Parathyroid adenoma (tissue), 2 donors: ENCODE data around the gene DOCK2.

Experiments
- H2AFZ ChIP-seq: fragments of 300-600 bp; sonication (generic); one replicate; pipeline ENCODE4 v1.7.0; 2017; ENCODE audit warnings: antibody characterized with exemption, mild to moderate bottlenecking
- H3K27ac ChIP-seq: fragments of 300-600 bp; sonication (generic); one replicate; pipeline ENCODE4 v1.7.0; 2017
- H3K27me3 ChIP-seq: fragments of 300-600 bp; sonication (generic); one replicate; pipeline ENCODE4 v1.7.0; 2017; ENCODE audit warnings: low read length; ENCODE audit not compliant: control insufficient read depth, insufficient read depth
- H3K36me3 ChIP-seq: fragments of 300-600 bp; sonication (generic); one replicate; pipeline ENCODE4 v1.7.0; 2017; ENCODE audit warnings: low read length; ENCODE audit not compliant: control insufficient read depth, insufficient read depth
- H3K4me1 ChIP-seq: fragments of 300-600 bp; sonication (generic); one replicate; pipeline ENCODE4 v1.7.0; 2017; ENCODE audit warnings: control low read depth
- H3K4me2 ChIP-seq: fragments of 300-600 bp; sonication (generic); one replicate; pipeline ENCODE4 v1.7.0; 2017; ENCODE audit warnings: low read length
- H3K4me3 ChIP-seq: fragments of 300-600 bp; sonication (generic); one replicate; pipeline ENCODE4 v1.7.0; 2017; ENCODE audit warnings: low read depth, low read length
- H3K79me2 ChIP-seq: fragments of 300-600 bp; sonication (generic); one replicate; pipeline ENCODE4 v1.7.0; 2017; ENCODE audit warnings: control low read depth
- H3K9ac ChIP-seq: fragments of 300-600 bp; sonication (generic); one replicate; pipeline ENCODE4 v1.7.0; 2017; ENCODE audit warnings: mild to moderate bottlenecking
- H3K9me3 ChIP-seq: fragments of 300-600 bp; sonication (generic); one replicate; pipeline ENCODE4 v1.7.0; 2017; ENCODE audit warnings: low read length; ENCODE audit not compliant: control insufficient read depth
- TF ChIP-seq, protein P1 (sequence below): fragments of 300-600 bp; sonication (generic); IDR thresholded peaks from one replicate; pipeline ENCODE4 v1.7.0; 2017; ENCODE audit warnings: antibody characterized with exemption, mild to moderate bottlenecking
- donor health status: primary hyperparathyroidism.

DOCK2 gene

DNA sequence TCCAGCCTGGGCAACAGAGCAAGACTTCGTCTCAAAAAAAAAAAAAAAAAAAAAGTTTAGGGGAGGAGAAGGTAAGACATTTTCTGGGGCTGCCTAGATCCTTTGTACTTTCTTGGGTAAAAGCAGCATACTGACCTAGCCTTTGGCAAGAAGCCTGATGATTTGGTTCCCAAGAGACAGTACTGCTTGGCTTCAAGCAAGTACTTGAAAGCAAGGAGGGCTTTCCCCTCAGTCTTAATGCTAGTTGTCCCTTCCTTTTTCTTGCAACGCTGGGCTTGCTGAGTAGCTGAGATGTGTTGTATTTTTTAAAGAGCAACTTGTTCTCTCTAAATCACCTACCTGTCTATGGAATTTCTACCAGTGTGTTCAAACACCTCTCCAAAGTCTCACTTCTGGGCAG is 267.0 kb downstream of the DOCK2 start:
- no peaks in the 10 kb centered on the region for H3K9me3 ChIP-seq
- no peak overlapping the region for H3K4me2 ChIP-seq
- TF ChIP-seq, protein P1, sequence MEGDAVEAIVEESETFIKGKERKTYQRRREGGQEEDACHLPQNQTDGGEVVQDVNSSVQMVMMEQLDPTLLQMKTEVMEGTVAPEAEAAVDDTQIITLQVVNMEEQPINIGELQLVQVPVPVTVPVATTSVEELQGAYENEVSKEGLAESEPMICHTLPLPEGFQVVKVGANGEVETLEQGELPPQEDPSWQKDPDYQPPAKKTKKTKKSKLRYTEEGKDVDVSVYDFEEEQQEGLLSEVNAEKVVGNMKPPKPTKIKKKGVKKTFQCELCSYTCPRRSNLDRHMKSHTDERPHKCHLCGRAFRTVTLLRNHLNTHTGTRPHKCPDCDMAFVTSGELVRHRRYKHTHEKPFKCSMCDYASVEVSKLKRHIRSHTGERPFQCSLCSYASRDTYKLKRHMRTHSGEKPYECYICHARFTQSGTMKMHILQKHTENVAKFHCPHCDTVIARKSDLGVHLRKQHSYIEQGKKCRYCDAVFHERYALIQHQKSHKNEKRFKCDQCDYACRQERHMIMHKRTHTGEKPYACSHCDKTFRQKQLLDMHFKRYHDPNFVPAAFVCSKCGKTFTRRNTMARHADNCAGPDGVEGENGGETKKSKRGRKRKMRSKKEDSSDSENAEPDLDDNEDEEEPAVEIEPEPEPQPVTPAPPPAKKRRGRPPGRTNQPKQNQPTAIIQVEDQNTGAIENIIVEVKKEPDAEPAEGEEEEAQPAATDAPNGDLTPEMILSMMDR, result no peak
- H3K4me1 ChIP-seq, result no peaks in the 10 kb centered on the region
- no peak overlapping the region for H3K9ac ChIP-seq
- no peak overlapping the region for H3K4me3 ChIP-seq
- H3K36me3 ChIP-seq, result no peaks in the 10 kb centered on the region
- no peak overlapping the region for H3K27ac ChIP-seq
- H3K79me2 ChIP-seq, result no peaks in the 10 kb centered on the region
- no peaks in the 10 kb centered on the region for H3K27me3 ChIP-seq
- H2AFZ ChIP-seq, result no peak overlapping the region

DNA sequence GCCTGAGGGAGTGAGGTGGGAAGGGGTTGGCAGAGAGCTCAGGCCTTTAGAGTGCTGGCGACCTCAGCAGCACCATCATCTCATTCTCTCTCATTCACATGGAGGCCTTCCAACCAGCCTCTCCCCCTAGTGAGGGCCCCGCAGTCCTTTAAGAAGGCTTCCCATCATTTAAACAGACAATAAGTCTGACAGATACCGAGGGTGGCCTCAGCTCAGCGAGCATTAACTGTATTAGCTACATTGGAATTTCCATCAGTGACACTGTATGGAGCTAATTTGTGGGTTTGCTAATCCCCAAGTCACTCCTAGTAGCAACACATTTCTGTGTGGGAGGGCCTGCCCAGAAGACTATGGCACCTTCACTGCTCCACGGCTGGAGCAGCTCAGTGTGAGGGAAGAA is 267.4 kb downstream of the DOCK2 start:
- Histone ChIP-seq H3K36me3 (no peaks in the 10 kb centered on the region), H3K27me3 (no peaks in the 10 kb centered on the region), H3K27ac (no peak overlapping the region), H2AFZ (no peak overlapping the region), H3K4me1 (no peaks in the 10 kb centered on the region), H3K4me3 (no peak overlapping the region), H3K4me2 (no peak overlapping the region), H3K79me2 (no peaks in the 10 kb centered on the region), H3K9ac (no peak overlapping the region), H3K9me3 (no peaks in the 10 kb centered on the region)
- TF ChIP-seq, protein P1, result no peak

DNA sequence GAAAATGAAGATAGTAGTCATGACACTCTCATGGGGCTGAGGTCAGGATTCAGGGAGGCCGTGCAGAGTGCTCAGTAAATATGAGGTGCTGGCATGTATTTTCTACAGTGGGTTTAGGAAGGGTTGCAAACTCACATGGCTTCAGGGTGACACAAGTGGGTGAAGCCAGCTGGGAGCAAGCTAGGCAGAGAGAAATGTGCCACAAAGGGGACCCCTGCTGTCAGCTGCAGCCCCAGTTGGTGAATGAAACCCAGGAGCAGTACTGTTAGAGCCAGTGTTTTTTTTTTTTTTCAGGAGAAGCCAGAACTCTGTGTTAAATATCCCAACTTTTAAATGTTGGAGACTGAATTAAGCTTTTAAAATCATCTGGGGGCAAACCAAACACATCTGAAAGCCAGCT is 267.9 kb downstream of the DOCK2 start:
- Histone ChIP-seq H2AFZ (no peak overlapping the region), H3K9ac (no peak overlapping the region), H3K4me1 (no peaks in the 10 kb centered on the region), H3K27ac (no peak overlapping the region), H3K9me3 (no peaks in the 10 kb centered on the region), H3K36me3 (no peaks in the 10 kb centered on the region), H3K4me2 (no peak overlapping the region), H3K27me3 (no peaks in the 10 kb centered on the region), H3K4me3 (no peak overlapping the region), H3K79me2 (no peaks in the 10 kb centered on the region)
- TF ChIP-seq, protein P1, result no peak

DNA sequence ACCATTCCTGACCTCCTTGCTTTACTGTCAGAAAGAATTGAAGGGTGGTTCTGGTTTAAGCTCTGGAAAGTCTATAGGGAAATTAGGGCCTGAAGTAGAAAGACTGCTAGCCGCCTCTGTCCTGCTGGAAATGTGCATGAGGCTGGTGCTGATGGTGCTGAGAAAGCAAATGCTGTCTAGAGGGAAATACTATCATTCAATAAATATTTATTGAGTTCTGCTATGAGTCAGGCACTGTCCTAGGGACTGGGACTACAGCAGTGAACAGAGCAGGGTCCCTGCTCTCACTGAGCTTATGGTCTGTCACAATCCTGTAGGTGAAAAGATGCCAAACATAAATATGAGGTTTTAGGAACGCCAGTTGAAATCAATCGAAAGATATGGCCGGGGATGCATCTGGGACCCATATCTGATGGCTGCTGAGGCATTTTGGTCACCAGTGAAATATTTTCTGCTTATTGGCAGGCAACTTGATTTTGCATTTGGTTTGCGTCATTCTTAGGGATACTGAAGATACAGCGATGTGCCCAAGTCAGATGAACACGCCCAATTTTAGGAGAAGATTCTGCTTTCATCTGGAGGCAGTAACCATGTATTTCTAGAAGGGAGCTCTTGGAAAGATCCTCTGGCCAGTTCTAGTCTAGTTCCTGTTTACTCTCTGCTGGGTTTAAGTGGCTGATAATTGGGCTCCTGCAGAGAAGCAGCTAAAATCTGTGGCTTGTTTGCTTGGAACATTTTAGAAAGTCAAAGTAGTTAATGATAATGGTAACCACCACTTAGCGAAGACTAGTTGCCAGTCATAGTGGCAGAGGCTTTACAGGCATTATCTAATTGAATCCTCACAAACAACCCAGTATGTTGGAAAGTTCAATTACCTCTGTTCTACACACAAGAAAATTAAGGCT is 269.9 kb downstream of the DOCK2 start:
- Histone ChIP-seq H3K36me3 (no peaks in the 10 kb centered on the region), H3K79me2 (no peaks in the 10 kb centered on the region), H3K27ac (no peak overlapping the region)

More for the DNA sequence above, 269.9 kb downstream of the DOCK2 start:
- Histone ChIP-seq H3K4me1 (no peaks in the 10 kb centered on the region), H3K27me3 (no peaks in the 10 kb centered on the region), H3K4me2 (no peak overlapping the region), H2AFZ (no peak overlapping the region), H3K9ac (no peak overlapping the region), H3K9me3 (no peaks in the 10 kb centered on the region), H3K4me3 (no peak overlapping the region)
- TF ChIP-seq, protein P1, result no peak
